Transverse colon (tissue), 3 donors: ENCODE measurements around the gene MAP3K1.

ENCODE experiments used
- EP300 ChIP-seq: sonication (generic); formaldehyde crosslinking; IDR thresholded peaks from one replicate; pipeline ENCODE4 v1.6.1; 2017; ENCODE audit warnings: antibody characterized with exemption, low read depth
- TF ChIP-seq, protein P1 (sequence below), 5 experiments: fragments of 200-600 bp in 3 of 5; fragments of 450-650 bp in 2 of 5; sonication (generic) in 3 of 5; IDR thresholded peaks; 1 replicate in 2 of 5; 2 replicates in 3 of 5; pipeline ENCODE4 v1.5.1; 2016 to 2017; ENCODE audit warnings: antibody characterized with exemption in 5 of 5, inconsistent platforms in 3 of 5, mild to moderate bottlenecking in 2 of 5, moderate library complexity in 1 of 5

DNA sequence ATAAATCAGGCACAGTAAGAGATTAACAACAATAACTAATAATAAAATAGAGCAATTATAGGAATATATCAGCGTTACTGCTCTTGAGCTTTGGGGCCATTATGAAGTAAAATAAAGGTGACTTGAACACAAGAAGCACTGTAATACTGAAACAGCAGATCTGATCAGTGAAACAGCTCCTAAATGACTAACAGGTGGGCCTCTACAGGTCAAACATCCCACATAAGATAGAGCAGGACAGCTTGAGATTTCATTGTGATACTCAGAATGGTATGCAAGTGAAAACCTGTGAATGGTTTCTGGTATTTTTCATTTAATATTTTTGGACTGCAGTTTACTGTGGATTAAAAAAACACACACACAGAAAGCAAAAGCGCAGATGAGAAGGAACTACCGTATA, 24.0 kb upstream of the MAP3K1 start:
- TF ChIP-seq, protein P1, sequence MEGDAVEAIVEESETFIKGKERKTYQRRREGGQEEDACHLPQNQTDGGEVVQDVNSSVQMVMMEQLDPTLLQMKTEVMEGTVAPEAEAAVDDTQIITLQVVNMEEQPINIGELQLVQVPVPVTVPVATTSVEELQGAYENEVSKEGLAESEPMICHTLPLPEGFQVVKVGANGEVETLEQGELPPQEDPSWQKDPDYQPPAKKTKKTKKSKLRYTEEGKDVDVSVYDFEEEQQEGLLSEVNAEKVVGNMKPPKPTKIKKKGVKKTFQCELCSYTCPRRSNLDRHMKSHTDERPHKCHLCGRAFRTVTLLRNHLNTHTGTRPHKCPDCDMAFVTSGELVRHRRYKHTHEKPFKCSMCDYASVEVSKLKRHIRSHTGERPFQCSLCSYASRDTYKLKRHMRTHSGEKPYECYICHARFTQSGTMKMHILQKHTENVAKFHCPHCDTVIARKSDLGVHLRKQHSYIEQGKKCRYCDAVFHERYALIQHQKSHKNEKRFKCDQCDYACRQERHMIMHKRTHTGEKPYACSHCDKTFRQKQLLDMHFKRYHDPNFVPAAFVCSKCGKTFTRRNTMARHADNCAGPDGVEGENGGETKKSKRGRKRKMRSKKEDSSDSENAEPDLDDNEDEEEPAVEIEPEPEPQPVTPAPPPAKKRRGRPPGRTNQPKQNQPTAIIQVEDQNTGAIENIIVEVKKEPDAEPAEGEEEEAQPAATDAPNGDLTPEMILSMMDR (IDR thresholded peaks at IDR 0.05) = no peak
- TF ChIP-seq EP300 = no peak
